Endometrial microvascular endothelial cells (primary cell): Measurements from ENCODE around the gene VPS72. TPM values are rescaled to one million over a fixed set of nuclear protein-coding genes. Genes with fewer than 3 reads are reported as not detected.

Experiments
- in situ Hi-C: cut with HindIII; loops from 2 replicates; pipeline ENCODE4 v1.10.0; 2017; ENCODE audit warnings: low sequenced_read_pairs, low pct_unique_long_range_greater_than_20kb; ENCODE audit errors: inconsistent ontology term
- total RNA-seq: library from RNA; depleted of rRNA; stranded (reverse); fragments of >200 nt; gene quantifications from one replicate; pipeline ENCODE4 v1.2.3, GENCODE V29; 2015; ENCODE audit errors: inconsistent ontology term

Gene VPS72
- total RNA-seq, 1 donor from 2014 or later: 69.4 TPM

DNA sequence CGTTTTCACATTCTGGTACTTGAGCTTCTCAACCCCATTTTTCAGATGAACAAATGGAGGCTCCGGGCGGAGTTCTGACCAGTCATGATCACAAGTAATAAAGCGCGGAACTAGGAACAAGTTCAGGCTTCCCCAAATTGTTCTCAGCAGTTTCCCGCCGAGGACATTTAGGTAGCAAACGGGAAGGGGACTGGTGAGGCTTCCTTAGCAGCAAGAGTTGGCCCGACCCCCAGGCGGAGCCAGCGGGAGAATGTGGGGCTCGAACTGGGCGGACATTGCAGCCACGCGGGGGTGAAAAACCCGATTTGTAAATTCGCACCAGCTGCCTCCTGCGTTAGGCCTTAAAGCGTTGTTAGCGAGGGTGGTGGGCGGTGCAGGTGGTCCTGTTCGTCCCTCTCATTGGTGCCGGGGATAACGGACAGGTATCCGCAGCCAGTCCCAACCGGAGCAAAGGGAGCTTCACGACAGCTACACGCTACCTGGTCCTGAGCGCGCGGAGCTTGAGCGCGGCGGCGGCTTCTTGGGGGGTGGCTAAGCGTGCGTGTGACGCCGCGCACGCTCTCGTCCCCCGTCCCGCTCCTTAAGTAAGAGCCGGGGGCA lies 58.9 kb downstream of the VPS72 start:
- in situ Hi-C loops: no loop called here

DNA sequence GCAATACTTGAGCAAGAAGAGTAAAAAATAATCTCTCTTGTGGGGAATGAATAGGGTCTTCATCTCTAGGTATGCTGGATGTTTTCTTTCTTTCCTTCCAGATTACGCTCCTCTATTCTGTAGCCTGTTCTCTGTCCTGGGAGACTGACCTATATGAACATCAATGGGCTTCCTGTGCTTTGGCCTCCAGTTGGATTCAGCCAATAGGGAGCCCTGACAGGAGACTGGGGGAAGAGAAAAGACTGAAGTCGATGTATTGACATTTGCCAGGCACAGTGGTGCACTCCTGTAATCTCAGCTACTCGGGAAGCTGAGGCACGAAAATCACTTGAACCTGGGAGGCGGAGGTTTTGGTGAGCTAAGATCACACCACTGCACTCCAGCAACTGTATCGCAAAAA lies 61.2 kb downstream of the VPS72 start:
- in situ Hi-C loops: no loop called here

Other genes starting within 250 kb of the VPS72 start
- 144 TPM for gene CERS2, start 215.4 kb downstream of the VPS72 start, total RNA-seq
- not detected for gene ANXA9, start 207.9 kb downstream of the VPS72 start, total RNA-seq
- 9.4 TPM for gene MINDY1, start 183.3 kb downstream of the VPS72 start, total RNA-seq
- 6.3 TPM for gene PRUNE1, start 181.7 kb downstream of the VPS72 start, total RNA-seq
- not detected for gene BNIPL, start 153.6 kb downstream of the VPS72 start, total RNA-seq
- 4.6 TPM for gene C1orf56, start 142.4 kb downstream of the VPS72 start, total RNA-seq
- 75.7 TPM for gene CDC42SE1, start 130.6 kb downstream of the VPS72 start, total RNA-seq
- 14.2 TPM for gene MLLT11, start 129.8 kb downstream of the VPS72 start, total RNA-seq
- gene GABPB2, start 119.4 kb downstream of the VPS72 start, total RNA-seq: 14.4 TPM
- gene SEMA6C, start 43.6 kb downstream of the VPS72 start, total RNA-seq: 51.7 TPM
- gene TNFAIP8L2, start 33.5 kb downstream of the VPS72 start, total RNA-seq: 0.37 TPM
- gene LYSMD1, start 24.3 kb downstream of the VPS72 start, total RNA-seq: 2.5 TPM
- 34.4 TPM for gene SCNM1, start 24.1 kb downstream of the VPS72 start, total RNA-seq
- gene TMOD4, start 14.2 kb downstream of the VPS72 start, total RNA-seq: not detected
- gene PIP5K1A, start 8.4 kb upstream of the VPS72 start, total RNA-seq: 50.7 TPM
- 163 TPM for gene PSMD4, start 64.5 kb upstream of the VPS72 start, total RNA-seq
- 13.5 TPM for gene ZNF687, start 92.1 kb upstream of the VPS72 start, total RNA-seq
- gene PI4KB, start 137.2 kb upstream of the VPS72 start, total RNA-seq: 49.6 TPM
- 64.3 TPM for gene RFX5, start 157.1 kb upstream of the VPS72 start, total RNA-seq
- gene SELENBP1, start 182.5 kb upstream of the VPS72 start, total RNA-seq: 12.7 TPM
- 451 TPM for gene PSMB4, start 209.4 kb upstream of the VPS72 start, total RNA-seq